ENCODE measurements around the gene RENBP. TPM values are rescaled to one million over a fixed set of nuclear protein-coding genes. Genes with fewer than 3 reads are reported as not detected.

Gene RENBP
- total and polyA plus RNA-seq, 2 of the 13 experiments (the other 11 are each of a cell fraction or from before 2014, with no cell fraction given): 1.4 to 2.6 TPM

DNA sequence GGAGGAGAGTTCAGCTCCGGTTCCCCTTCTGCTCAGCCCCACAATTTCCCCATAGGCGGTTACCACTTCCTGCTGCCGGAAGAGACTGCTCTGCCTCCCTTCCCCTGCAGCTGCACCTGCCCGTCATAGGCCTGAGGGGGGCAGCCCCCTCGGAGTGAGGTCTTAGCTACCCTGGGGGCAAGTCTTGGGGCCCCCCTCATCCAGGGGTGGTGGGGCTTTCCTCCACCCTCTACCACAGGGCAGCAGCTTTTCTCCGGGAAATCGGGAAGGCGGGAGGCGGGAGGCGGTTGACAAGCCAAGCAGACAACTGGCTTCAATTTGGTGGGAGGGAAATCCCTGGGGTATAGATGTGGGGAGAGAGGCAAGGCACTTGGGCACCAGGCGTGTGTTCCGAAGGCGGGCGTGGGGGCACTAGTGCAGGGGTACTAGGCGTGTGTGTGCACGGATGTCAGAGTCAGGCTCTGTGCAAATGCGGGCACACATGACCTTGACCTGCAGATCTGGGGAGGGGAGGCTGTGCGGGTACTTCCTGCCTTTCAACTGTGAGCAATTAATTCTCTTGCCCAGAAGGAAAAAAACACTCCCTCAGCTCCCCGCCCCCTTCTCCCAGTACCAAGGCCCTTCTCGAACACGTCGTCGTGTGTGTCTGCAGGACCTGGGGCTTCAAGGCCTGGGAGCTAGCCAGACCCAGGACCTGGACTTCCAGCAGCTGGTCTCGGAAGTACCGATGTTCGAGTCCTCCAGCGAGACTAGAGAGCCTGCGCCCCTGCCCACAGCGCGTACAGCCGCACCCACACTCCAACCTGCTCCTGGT lies 17.4 kb downstream of the RENBP start (continued):
- no peak for TF ChIP-seq ZZZ3 (CRISPR knock-in tag; IDR thresholded peaks at IDR 0.05; ENCODE audit: borderline replicate concordance)
- TF ChIP-seq, protein P1, sequence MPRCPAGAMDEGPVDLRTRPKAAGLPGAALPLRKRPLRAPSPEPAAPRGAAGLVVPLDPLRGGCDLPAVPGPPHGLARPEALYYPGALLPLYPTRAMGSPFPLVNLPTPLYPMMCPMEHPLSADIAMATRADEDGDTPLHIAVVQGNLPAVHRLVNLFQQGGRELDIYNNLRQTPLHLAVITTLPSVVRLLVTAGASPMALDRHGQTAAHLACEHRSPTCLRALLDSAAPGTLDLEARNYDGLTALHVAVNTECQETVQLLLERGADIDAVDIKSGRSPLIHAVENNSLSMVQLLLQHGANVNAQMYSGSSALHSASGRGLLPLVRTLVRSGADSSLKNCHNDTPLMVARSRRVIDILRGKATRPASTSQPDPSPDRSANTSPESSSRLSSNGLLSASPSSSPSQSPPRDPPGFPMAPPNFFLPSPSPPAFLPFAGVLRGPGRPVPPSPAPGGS (CRISPR knock-in tag; IDR thresholded peaks at IDR 0.05): 0 out of 2 replicates have a peak, but pooled peaks have one; percentile 5
- TF ChIP-seq, protein P2, sequence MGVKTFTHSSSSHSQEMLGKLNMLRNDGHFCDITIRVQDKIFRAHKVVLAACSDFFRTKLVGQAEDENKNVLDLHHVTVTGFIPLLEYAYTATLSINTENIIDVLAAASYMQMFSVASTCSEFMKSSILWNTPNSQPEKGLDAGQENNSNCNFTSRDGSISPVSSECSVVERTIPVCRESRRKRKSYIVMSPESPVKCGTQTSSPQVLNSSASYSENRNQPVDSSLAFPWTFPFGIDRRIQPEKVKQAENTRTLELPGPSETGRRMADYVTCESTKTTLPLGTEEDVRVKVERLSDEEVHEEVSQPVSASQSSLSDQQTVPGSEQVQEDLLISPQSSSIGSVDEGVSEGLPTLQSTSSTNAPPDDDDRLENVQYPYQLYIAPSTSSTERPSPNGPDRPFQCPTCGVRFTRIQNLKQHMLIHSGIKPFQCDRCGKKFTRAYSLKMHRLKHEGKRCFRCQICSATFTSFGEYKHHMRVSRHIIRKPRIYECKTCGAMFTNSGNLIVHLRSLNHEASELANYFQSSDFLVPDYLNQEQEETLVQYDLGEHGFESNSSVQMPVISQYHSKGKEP (CRISPR knock-in tag; IDR thresholded peaks at IDR 0.05): no peak
- TF ChIP-seq, protein P3, sequence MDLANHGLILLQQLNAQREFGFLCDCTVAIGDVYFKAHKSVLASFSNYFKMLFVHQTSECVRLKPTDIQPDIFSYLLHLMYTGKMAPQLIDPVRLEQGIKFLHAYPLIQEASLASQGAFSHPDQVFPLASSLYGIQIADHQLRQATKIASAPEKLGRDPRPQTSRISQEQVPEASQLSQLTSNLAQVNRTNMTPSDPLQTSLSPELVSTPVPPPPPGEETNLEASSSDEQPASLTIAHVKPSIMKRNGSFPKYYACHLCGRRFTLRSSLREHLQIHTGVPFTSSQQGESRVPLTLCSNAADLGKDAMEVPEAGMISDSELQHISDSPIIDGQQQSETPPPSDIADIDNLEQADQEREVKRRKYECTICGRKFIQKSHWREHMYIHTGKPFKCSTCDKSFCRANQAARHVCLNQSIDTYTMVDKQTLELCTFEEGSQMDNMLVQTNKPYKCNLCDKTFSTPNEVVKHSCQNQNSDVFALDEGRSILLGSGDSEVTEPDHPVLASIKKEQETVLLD (CRISPR knock-in tag; IDR thresholded peaks at IDR 0.05; ENCODE audit: low read depth): no peak
- TF ChIP-seq, protein P4, sequence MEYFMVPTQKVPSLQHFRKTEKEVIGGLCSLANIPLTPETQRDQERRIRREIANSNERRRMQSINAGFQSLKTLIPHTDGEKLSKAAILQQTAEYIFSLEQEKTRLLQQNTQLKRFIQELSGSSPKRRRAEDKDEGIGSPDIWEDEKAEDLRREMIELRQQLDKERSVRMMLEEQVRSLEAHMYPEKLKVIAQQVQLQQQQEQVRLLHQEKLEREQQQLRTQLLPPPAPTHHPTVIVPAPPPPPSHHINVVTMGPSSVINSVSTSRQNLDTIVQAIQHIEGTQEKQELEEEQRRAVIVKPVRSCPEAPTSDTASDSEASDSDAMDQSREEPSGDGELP (IDR thresholded peaks at IDR 0.05; ENCODE audit: borderline replicate concordance, low read depth): peak; percentile 6; the same call in 1 of the 2 replicates
- TF ChIP-seq SOX6 (IDR thresholded peaks at IDR 0.05): no peak
- peak; percentile 24; the same call in 1 of the 2 replicates for TF ChIP-seq SOX6 (CRISPR knock-in tag; IDR thresholded peaks at IDR 0.05)
- no peak for TF ChIP-seq NFIB (CRISPR knock-in tag; IDR thresholded peaks at IDR 0.05; ENCODE audit: borderline replicate concordance)
- TF ChIP-seq DMAP1 (CRISPR knock-in tag; IDR thresholded peaks at IDR 0.05): peak; percentile 20; the same call in 1 of the 2 replicates
- TF ChIP-seq ZSCAN25 (CRISPR knock-in tag; IDR thresholded peaks at IDR 0.05): peak; percentile 88
- no peak for TF ChIP-seq MIXL1 (CRISPR knock-in tag; IDR thresholded peaks at IDR 0.05)
- 0 out of 2 replicates have a peak, but pooled peaks have one; percentile 30 for TF ChIP-seq GATAD2A (CRISPR knock-in tag; IDR thresholded peaks at IDR 0.05)
- TF ChIP-seq, protein P5, sequence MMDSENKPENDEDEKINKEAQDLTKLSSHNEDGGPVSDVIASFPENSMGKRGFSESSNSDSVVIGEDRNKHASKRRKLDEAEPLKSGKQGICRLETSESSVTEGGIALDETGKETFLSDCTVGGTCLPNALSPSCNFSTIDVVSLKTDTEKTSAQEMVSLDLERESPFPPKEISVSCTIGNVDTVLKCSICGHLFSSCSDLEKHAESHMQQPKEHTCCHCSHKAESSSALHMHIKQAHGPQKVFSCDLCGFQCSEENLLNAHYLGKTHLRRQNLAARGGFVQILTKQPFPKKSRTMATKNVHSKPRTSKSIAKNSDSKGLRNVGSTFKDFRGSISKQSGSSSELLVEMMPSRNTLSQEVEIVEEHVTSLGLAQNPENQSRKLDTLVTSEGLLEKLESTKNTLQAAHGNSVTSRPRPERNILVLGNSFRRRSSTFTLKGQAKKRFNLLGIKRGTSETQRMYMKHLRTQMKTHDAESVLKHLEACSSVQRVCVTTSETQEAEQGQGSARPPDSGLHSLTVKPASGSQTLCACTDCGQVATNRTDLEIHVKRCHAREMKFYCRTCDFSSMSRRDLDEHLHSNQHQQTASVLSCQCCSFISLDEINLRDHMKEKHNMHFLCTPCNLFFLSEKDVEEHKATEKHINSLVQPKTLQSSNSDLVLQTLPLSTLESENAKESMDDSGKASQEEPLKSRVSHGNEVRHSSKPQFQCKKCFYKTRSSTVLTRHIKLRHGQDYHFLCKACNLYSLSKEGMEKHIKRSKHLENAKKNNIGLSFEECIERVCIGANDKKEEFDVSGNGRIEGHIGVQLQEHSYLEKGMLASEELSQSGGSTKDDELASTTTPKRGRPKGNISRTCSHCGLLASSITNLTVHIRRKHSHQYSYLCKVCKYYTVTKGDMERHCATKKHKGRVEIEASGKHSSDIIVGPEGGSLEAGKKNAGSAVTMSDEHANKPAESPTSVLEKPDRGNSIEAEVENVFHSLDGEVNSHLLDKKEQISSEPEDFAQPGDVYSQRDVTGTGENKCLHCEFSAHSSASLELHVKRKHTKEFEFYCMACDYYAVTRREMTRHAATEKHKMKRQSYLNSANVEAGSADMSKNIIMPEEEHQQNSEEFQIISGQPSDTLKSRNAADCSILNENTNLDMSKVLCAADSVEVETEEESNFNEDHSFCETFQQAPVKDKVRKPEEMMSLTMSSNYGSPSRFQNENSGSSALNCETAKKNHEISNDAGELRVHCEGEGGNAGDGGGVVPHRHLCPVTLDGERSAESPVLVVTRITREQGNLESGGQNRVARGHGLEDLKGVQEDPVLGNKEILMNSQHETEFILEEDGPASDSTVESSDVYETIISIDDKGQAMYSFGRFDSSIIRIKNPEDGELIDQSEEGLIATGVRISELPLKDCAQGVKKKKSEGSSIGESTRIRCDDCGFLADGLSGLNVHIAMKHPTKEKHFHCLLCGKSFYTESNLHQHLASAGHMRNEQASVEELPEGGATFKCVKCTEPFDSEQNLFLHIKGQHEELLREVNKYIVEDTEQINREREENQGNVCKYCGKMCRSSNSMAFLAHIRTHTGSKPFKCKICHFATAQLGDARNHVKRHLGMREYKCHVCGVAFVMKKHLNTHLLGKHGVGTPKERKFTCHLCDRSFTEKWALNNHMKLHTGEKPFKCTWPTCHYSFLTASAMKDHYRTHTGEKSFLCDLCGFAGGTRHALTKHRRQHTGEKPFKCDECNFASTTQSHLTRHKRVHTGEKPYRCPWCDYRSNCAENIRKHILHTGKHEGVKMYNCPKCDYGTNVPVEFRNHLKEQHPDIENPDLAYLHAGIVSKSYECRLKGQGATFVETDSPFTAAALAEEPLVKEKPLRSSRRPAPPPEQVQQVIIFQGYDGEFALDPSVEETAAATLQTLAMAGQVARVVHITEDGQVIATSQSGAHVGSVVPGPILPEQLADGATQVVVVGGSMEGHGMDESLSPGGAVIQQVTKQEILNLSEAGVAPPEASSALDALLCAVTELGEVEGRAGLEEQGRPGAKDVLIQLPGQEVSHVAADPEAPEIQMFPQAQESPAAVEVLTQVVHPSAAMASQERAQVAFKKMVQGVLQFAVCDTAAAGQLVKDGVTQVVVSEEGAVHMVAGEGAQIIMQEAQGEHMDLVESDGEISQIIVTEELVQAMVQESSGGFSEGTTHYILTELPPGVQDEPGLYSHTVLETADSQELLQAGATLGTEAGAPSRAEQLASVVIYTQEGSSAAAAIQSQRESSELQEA (CRISPR knock-in tag; IDR thresholded peaks at IDR 0.05; ENCODE audit: not compliant biosample characterization): no peak
- TF ChIP-seq SP4 (CRISPR knock-in tag; IDR thresholded peaks at IDR 0.05): 0 out of 2 replicates have a peak, but pooled peaks have one; percentile 26

Measured in HepG2 (cell line).